SU-DHL-6 (cell line): ENCODE results near the gene KCTD10.

ENCODE experiments used
- CTCF ChIP-seq: fragments of 200-600 bp; sonication (generic); IDR thresholded peaks from one replicate; pipeline ENCODE4 v1.5.1; 2017; ENCODE audit warnings: antibody characterized with exemption, mild to moderate bottlenecking, low read length, moderate library complexity; ENCODE audit not compliant: insufficient read depth, poor library complexity, severe bottlenecking
- EZH2phosphoT487 ChIP-seq: fragments of 200-600 bp; sonication (generic), shearing (Covaris generic); conservative IDR thresholded peaks from 2 replicates; pipeline ENCODE4 v1.6.1; 2018; ENCODE audit warnings: mild to moderate bottlenecking, antibody characterized with exemption, low read length, moderate library complexity, mixed read lengths

GRCh38 chr12:109513977-109514376 lies 36.9 kb upstream of the KCTD10 start:
- no peak for TF ChIP-seq CTCF
- no peak for TF ChIP-seq EZH2phosphoT487
